ENCODE data around the gene HOTAIR.

The HOTAIR gene

DNA sequence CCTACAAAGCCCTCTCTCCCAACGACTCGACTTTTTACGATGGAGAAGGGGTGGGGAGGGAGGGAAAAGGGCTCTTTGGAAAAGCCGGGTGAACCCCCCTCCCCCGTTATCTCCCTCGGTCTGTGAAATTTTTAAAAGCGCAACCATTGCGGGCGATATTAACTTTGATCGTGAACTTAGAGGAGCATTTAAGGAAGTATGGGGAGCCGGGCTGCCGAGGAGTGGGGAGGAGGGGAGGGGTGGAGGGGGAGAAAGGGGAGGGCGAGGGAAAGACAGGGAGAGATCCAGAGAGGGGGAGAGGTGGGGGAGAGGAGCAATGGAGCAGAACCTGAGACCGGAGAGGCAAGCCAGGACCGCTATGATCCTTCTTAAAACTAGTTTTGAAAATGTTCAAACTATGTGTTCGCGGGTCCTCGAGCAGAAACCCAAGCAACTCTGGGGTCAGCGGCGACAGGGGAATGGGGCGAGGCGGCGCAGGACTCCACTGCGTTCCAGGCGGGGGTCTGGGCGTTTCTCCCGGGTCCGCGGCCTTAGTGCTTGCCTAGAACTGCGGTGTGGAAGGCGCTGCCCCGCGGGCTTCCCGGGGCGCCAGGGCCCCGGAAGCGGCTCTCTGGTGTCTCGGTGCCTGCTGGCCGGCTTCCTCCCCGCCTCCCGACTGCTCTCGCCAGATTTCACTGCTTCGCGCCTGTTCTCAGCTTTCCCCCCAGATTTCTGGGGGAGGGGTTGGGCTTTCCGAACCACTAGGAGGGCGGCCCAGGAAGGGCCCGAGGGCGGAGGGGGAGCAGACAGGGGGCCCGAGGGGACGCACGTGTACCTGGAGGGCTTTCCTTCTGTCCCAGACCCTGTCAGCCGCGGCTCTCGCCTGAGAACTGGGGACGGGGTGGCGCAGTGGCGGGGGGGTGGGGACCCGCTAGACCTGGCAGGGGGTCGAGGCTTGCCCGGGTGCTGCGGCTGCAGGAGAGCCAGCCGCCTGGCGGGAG, at the start of gene HOTAIR:
HOTAIR (minus strand) TSS at position 871 of the 980 bp plus-strand sequence.
- peak; percentile 66 for DNase-seq (ENCODE audit: extremely low read depth, insufficient read length)
- Histone ChIP-seq H3K27me3 (replicated peaks; ENCODE audit: control insufficient read depth, insufficient read depth, low read length) (peaks cover 7% of the 10 kb centered on the region), H3K4me3 (replicated peaks; ENCODE audit: low read depth, low read length) (peak within 1 kb of the TSS; percentile 45), H3K36me3 (ENCODE audit: control insufficient read depth, insufficient read depth, low read length) (no peaks in the 10 kb centered on the region)
- TF ChIP-seq CTCF (IDR thresholded peaks at IDR 0.05; ENCODE audit: insufficient read depth, low read length, poor library complexity, severe bottlenecking) = no peak

DNA sequence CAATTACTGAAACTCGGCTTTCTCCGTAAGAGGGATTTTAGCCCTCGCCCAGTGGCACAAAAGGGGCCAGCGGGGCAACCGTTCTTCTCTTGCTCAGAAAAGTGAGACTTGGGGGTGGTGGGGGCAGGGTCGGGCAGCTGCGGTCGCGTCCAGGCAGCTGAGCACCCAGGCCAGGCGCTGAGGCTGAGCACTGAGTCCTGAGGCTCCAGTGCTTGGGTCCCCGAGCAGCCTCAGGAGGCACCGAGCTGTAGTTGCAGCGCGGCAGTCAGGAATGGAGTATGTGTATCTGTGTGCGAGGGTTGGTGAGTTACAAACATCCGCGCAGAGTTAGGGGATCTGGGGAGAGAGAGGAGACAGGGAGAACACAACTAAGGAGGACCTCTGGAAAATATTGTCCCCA, 49.4 kb upstream of the HOTAIR start:
- no peak for TF ChIP-seq CTCF (IDR thresholded peaks at IDR 0.05; ENCODE audit: insufficient read depth, low read length, poor library complexity, severe bottlenecking)
- DNase-seq (ENCODE audit: extremely low read depth, insufficient read length) = no peak
- Histone ChIP-seq H3K27me3 (replicated peaks; ENCODE audit: control insufficient read depth, insufficient read depth, low read length) (no peaks in the 10 kb centered on the region), H3K4me3 (replicated peaks; ENCODE audit: low read depth, low read length) (no peak overlapping the region), H3K36me3 (ENCODE audit: control insufficient read depth, insufficient read depth, low read length) (no peaks in the 10 kb centered on the region)

- no peak overlapping the region for H3K4me3 ChIP-seq (replicated peaks; ENCODE audit: low read depth, low read length)
- no peaks in the 10 kb centered on the region for H3K27me3 ChIP-seq (replicated peaks; ENCODE audit: control insufficient read depth, insufficient read depth, low read length)
- DNase-seq (ENCODE audit: extremely low read depth, insufficient read length) = no peak
- TF ChIP-seq CTCF (IDR thresholded peaks at IDR 0.05; ENCODE audit: insufficient read depth, low read length, poor library complexity, severe bottlenecking) = no peak
- H3K36me3 ChIP-seq (ENCODE audit: control insufficient read depth, insufficient read depth, low read length) = no peaks in the 10 kb centered on the region
Observed at GRCh38 chr12:54022960-54023884, 48.5 kb upstream of the HOTAIR start.

DNA sequence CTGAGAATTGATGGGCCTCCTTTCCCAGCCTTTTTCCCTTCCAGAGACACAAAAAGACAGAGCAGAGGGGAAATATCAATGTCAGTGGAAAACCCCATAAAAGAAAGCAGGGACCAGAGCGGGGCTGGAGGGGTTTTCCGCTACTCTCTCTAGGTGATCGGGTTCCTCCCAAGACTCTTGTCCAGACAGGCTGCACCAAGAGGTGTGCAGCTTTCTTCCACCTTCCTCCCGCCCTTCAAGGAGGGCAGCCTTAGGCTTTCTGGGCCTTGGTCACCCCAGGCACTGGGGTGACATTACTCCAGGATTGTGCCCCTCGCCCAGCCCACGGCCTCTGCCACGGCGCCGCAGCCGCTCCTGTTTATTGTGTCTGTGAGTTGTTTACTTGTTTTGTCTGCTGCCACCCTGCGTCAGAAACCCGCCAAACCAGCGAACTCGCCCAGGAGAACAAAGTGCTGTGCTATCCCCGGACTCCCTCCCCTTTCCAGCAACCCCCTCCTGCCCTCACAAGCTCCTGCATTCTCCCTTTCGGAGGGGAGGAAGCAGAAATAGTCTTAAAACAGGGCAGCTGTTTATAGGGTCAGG, 46.8 kb upstream of the HOTAIR start:
- H3K4me3 ChIP-seq (replicated peaks; ENCODE audit: low read depth, low read length) = peak overlapping the region; percentile 30
- no peaks in the 10 kb centered on the region for H3K27me3 ChIP-seq (replicated peaks; ENCODE audit: control insufficient read depth, insufficient read depth, low read length)
- TF ChIP-seq CTCF (IDR thresholded peaks at IDR 0.05; ENCODE audit: insufficient read depth, low read length, poor library complexity, severe bottlenecking) = peak; percentile 54
- no peaks in the 10 kb centered on the region for H3K36me3 ChIP-seq (ENCODE audit: control insufficient read depth, insufficient read depth, low read length)
- DNase-seq (ENCODE audit: extremely low read depth, insufficient read length) = peak; percentile 64

DNA sequence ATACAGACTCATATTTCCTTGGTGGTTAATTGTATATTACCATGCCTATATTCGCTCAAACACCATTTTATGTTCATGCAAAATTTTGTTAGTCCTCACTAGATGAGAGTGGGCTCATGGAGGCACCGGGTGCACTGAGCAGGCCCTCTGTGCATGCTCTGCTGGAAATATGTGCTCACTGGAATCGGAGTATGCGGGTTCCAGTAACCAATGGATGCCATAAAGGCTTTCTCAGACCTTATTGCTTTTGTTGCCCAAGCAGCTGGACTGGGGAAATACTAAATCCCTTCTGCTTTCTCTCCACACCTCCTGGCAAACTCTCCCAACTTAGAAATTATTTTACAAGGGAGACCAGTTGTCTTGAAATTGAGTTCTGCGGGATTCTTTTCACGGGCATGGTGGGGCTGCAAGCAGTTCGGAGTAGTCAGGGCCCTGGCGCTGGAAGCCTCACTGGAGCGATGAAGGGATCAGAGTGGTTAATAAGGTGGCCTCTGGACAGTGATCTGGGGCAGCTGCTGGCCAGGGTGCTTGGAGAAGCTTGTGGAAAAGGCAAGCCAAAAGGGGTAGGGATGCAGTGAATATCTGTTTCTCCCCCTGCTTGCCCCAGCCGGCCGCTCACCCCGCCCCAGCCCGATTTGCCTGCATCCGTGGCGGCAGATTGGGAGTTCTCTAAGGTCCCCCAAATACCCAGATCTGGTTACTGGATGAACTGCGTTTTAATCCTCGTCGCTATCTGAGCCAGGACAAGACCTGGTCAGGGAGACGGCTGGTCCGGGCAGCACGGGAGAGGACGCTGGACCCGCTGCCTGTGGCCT, 46.0 kb upstream of the HOTAIR start:
- H3K4me3 ChIP-seq (replicated peaks; ENCODE audit: low read depth, low read length) = no peak overlapping the region; the same call in 1 of the 2 replicates
- H3K27me3 ChIP-seq (replicated peaks; ENCODE audit: control insufficient read depth, insufficient read depth, low read length) = 0 out of 2 replicates have a peak, but pooled peaks cover 1% of the 10 kb centered on the region
- DNase-seq (ENCODE audit: extremely low read depth, insufficient read length) = no peak
- no peaks in the 10 kb centered on the region for H3K36me3 ChIP-seq (ENCODE audit: control insufficient read depth, insufficient read depth, low read length)
- no peak for TF ChIP-seq CTCF (IDR thresholded peaks at IDR 0.05; ENCODE audit: insufficient read depth, low read length, poor library complexity, severe bottlenecking)
